ENCODE measurements around the gene GRIK5. TPM values are rescaled to one million over a fixed set of nuclear protein-coding genes. Genes with fewer than 3 reads are reported as not detected.
A peak's percentile ranks its signal among the peaks of the same experiment; 100 is the strongest.

GRIK5 gene
- polyA plus RNA-seq, 3 donors: 0.51 to 1.2 (median 0.79) TPM

DNA sequence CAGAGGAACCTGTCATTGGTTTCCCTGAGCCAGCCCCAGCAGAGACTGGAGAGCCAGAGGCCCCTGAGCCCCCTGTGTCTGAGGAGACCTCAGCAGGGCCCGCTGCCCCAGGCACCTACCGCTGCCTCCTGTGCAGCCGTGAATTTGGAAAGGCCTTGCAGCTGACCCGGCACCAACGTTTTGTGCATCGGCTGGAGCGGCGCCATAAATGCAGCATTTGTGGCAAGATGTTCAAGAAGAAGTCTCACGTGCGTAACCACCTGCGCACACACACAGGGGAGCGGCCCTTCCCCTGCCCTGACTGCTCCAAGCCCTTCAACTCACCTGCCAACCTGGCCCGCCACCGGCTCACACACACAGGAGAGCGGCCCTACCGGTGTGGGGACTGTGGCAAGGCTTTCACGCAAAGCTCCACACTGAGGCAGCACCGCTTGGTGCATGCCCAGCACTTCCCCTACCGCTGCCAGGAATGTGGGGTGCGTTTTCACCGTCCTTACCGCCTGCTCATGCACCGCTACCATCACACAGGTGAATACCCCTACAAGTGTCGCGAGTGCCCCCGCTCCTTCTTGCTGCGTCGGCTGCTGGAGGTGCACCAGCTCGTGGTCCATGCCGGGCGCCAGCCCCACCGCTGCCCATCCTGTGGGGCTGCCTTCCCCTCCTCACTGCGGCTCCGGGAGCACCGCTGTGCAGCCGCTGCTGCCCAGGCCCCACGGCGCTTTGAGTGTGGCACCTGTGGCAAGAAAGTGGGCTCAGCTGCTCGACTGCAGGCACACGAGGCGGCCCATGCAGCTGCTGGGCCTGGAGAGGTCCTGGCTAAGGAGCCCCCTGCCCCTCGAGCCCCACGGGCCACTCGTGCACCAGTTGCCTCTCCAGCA is 10.1 kb upstream of the GRIK5 start:
- WGBS, 3 donors: 91 to 94% (median 92%) methylated on average over 42 to 44 of the region's 44 CpGs
- no peak overlapping the region for H3K27ac ChIP-seq (ENCODE audit: low read depth, low read length)

DNA sequence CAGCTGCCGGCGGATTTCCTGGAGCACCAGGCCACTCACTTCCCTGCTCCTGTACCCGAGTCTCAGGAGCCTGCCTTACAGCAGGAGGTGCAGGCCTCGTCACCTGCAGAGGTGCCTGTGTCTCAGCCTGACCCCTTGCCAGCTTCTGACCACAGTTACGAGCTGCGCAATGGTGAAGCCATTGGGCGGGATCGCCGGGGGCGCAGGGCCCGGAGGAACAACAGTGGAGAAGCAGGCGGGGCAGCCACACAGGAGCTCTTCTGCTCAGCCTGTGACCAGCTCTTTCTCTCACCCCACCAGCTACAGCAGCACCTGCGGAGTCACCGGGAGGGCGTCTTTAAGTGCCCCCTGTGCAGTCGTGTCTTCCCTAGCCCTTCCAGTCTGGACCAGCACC is 9.3 kb upstream of the GRIK5 start:
- no peak overlapping the region for H3K27ac ChIP-seq (ENCODE audit: low read depth, low read length)
- WGBS, 3 donors: 87 to 91% (median 89%) methylated on average over 16 of the region's 16 CpGs

DNA sequence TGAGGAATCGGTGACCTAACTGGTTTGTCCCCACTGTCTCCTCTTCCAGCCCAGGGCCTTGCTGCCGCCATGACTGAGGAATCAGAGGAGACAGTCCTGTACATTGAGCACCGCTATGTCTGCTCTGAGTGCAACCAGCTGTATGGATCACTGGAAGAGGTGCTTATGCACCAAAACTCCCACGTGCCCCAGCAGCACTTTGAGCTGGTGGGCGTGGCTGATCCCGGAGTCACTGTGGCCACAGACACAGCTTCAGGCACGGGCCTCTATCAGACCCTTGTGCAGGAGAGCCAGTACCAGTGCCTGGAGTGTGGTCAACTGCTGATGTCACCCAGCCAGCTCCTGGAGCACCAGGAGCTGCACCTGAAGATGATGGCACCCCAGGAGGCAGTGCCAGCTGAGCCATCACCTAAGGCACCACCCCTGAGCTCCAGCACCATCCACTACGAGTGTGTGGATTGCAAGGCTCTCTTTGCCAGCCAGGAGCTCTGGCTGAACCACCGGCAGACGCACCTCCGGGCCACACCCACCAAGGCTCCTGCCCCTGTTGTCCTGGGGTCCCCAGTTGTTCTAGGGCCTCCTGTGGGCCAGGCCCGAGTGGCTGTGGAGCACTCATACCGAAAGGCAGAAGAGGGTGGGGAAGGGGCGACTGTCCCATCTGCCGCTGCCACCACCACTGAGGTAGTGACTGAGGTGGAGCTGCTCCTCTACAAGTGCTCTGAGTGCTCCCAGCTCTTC is 8.7 kb upstream of the GRIK5 start:
- 73 to 79% (median 78%) methylated on average over 15 of the region's 15 CpGs for WGBS, 3 donors
- H3K27ac ChIP-seq (ENCODE audit: low read depth, low read length): no peak overlapping the region

- WGBS, 3 donors: 82 to 100% (median 97%) methylated on average over 1 of the region's 1 CpG
Measured at GRCh38 chr19:42078058-42078457, 8.1 kb upstream of the GRIK5 start.

DNA sequence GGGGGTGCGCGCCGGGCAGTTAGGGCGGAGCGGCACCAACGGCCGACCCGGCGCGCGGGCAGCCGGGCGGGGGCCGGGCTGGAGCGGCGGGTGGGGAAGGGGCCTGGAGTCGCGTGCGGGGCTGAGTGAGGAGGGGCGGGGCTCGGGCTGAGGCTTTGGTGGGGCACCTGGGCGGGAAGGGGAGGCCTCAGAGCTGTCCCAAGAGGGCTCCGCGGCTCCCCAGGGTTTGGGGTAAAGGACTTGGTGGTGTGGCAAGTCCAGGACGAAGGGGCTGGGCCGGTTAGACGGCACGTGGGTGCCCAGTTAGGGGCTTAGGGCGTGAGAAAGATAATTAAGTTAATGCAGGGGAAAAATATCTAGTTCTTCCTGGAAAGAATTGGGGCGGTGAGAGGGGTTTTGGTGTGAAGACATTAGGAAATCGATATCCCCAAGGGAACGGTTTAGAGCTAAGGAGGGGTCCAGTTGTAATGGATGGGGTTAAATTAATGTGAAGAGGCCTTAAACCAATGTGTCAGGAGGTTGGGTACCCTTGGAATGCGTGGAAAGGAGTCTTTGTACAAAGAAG is 6.5 kb upstream of the GRIK5 start:
- 0 to 1% (median 0%) methylated on average over 19 to 33 of the region's 33 CpGs for WGBS, 3 donors
- H3K27ac ChIP-seq (ENCODE audit: low read depth, low read length): peak overlapping the region; percentile 4

More at GRCh38 chr19:42078058-42078457, 8.1 kb upstream of the GRIK5 start:
- no peak overlapping the region for H3K27ac ChIP-seq (ENCODE audit: low read depth, low read length)

GRCh38 chr19:42075616-42076379 is 5.8 kb upstream of the GRIK5 start, which contains the start of gene ZNF574:
TSS of gene ZNF574 (plus strand) at chr19:42076166. CDS start at chr19:42078607, 2,441 bp downstream.
- peak within 1 kb of the TSS; percentile 97 for H3K27ac ChIP-seq (ENCODE audit: low read depth, low read length)
- WGBS, 3 donors: 0 to 1% (median 0%) methylated on average over 56 to 80 of the region's 80 CpGs

- peak overlapping the region; percentile 97 for H3K27ac ChIP-seq (ENCODE audit: low read depth, low read length)
- WGBS, 3 donors: 2 to 4% (median 3%) methylated on average over 3 of the region's 3 CpGs
Measured at GRCh38 chr19:42075364-42075615, 5.3 kb upstream of the GRIK5 start.

- whole genome bisulfite sequencing, 3 donors: 58 to 66% (median 63%) methylated on average over 27 of the region's 27 CpGs
- peak overlapping the region; percentile 97 for H3K27ac ChIP-seq (ENCODE audit: low read depth, low read length)
Measured at GRCh38 chr19:42074513-42075363, 4.7 kb upstream of the GRIK5 start.

- 89 to 91% (median 91%) methylated on average over 12 of the region's 12 CpGs for whole genome bisulfite sequencing, 3 donors
Measured at GRCh38 chr19:42071247-42071646, 1.2 kb upstream of the GRIK5 start.

GRCh38 chr19:42068756-42069571 is 1.0 kb downstream of the GRIK5 start:
- H3K27ac ChIP-seq (ENCODE audit: low read depth, low read length): no peak overlapping the region
- WGBS, 3 donors: 13 to 18% (median 13%) methylated on average over 27 to 29 of the region's 29 CpGs

More at GRCh38 chr19:42071247-42071646, 1.2 kb upstream of the GRIK5 start:
- no peak overlapping the region for H3K27ac ChIP-seq (ENCODE audit: low read depth, low read length)

- WGBS, 3 donors: 37 to 46% (median 41%) methylated on average over 8 of the region's 8 CpGs
- no peak overlapping the region for H3K27ac ChIP-seq (ENCODE audit: low read depth, low read length)
Measured at GRCh38 chr19:42068361-42068755, 1.6 kb downstream of the GRIK5 start.

GRCh38 chr19:42067315-42067888 is 2.6 kb downstream of the GRIK5 start:
- H3K27ac ChIP-seq (ENCODE audit: low read depth, low read length): no peak overlapping the region

GRCh38 chr19:42066075-42066754 is 3.8 kb downstream of the GRIK5 start:
- 50 to 55% (median 52%) methylated on average over 9 of the region's 9 CpGs for WGBS, 3 donors
- H3K27ac ChIP-seq (ENCODE audit: low read depth, low read length): no peak overlapping the region

More at GRCh38 chr19:42067315-42067888, 2.6 kb downstream of the GRIK5 start:
- WGBS, 3 donors: 58 to 82% (median 76%) methylated on average over 6 of the region's 6 CpGs

DNA sequence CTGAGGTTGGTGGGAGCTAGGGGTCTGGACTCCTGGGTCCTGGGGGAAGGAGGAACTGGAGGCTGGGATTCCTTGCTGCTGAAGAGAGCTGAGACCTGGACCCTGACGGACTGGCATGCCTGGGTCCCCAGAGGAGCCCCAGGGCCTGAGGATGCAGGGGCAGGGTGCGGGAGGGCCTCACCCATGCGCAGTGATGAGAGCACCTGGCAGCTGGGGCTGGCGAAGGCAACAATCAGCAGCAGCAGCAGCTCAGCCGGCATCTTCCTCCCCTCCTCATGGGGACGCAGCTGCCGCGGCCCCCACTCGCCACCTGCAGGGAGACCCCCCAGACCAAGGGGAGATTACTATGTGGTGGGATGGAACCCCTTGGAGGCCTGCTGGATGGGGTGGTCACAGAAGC is 4.5 kb downstream of the GRIK5 start:
- no peak overlapping the region for H3K27ac ChIP-seq (ENCODE audit: low read depth, low read length)
- WGBS, 3 donors: 86 to 95% (median 91%) methylated on average over 7 to 9 of the region's 9 CpGs

DNA sequence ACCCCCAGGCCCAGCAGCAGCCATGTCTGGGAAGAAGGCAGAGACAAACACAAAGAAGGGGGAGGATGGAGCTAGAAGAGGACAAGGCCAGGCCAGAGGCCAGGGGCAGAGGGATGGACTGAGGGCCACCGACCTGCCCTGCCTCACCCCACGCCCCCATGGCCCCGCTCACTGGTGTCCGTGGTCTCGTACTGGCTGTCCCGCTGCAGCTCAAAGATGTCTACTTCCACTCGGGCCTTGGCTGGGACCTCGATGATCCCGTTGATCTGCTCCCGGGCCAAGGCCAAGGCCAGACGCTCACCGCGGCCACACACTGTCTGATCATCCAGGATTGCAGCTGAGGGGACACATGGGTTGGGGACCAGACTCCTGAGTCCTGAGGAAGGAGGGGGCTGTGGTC is 5.0 kb downstream of the GRIK5 start:
- 84 to 95% (median 86%) methylated on average over 13 of the region's 13 CpGs for WGBS, 3 donors

DNA sequence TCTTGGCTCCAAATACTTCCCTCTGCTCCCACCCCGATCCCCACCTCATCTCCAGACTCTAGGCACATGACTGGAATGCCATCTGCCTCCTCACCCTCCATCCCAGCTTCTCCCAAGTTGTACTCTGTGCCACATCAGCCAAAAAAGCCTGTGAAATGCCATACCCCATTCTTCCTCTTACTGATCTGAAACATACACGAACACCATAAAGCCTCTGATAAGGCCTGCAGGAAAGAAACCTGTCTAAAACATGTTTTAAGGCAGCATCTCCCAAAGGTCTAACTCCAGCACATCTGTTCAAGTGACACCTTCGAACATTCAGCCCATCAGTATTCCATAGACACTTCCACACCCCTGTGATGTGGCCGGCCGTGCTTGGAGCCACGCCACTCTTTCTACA is 5.6 kb downstream of the GRIK5 start:
- no peak overlapping the region for H3K27ac ChIP-seq (ENCODE audit: low read depth, low read length)
- 80 to 87% (median 86%) methylated on average over 6 of the region's 6 CpGs for WGBS, 3 donors

More for the DNA sequence above, 5.0 kb downstream of the GRIK5 start:
- H3K27ac ChIP-seq (ENCODE audit: low read depth, low read length): no peak overlapping the region

All from adipose tissue (tissue), 3 donors.